OCI-LY3 (cell line): ENCODE results near the gene SLC26A11.

Experiments used
- EZH2phosphoT487 ChIP-seq: fragments of 200-600 bp; shearing (Covaris generic); IDR thresholded peaks from 2 replicates; pipeline ENCODE4 v1.6.1; 2018; ENCODE audit warnings: antibody characterized with exemption, mixed run types, low read depth
- TF ChIP-seq, protein P1 (sequence below): fragments of 200-600, 300-600 bp; sonication (generic); IDR thresholded peaks from 2 replicates; pipeline ENCODE4 v1.5.1; 2014; ENCODE audit warnings: antibody characterized with exemption, low read length, low read depth

GRCh38 chr17:80182845-80183223 lies 37.4 kb upstream of the SLC26A11 start:
- TF ChIP-seq, protein P1, sequence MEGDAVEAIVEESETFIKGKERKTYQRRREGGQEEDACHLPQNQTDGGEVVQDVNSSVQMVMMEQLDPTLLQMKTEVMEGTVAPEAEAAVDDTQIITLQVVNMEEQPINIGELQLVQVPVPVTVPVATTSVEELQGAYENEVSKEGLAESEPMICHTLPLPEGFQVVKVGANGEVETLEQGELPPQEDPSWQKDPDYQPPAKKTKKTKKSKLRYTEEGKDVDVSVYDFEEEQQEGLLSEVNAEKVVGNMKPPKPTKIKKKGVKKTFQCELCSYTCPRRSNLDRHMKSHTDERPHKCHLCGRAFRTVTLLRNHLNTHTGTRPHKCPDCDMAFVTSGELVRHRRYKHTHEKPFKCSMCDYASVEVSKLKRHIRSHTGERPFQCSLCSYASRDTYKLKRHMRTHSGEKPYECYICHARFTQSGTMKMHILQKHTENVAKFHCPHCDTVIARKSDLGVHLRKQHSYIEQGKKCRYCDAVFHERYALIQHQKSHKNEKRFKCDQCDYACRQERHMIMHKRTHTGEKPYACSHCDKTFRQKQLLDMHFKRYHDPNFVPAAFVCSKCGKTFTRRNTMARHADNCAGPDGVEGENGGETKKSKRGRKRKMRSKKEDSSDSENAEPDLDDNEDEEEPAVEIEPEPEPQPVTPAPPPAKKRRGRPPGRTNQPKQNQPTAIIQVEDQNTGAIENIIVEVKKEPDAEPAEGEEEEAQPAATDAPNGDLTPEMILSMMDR, result no peak
- TF ChIP-seq EZH2phosphoT487, result no peak
